ENCODE results near the gene BBOF1.
A peak's percentile ranks its signal among the peaks of the same experiment; 100 is the strongest.
"Not testable (repeated sequence)": the region's sequence is repeated elsewhere in the genome, so short reads cannot be mapped to it uniquely, and the experiment has no call there.

The BBOF1 gene, protein sequence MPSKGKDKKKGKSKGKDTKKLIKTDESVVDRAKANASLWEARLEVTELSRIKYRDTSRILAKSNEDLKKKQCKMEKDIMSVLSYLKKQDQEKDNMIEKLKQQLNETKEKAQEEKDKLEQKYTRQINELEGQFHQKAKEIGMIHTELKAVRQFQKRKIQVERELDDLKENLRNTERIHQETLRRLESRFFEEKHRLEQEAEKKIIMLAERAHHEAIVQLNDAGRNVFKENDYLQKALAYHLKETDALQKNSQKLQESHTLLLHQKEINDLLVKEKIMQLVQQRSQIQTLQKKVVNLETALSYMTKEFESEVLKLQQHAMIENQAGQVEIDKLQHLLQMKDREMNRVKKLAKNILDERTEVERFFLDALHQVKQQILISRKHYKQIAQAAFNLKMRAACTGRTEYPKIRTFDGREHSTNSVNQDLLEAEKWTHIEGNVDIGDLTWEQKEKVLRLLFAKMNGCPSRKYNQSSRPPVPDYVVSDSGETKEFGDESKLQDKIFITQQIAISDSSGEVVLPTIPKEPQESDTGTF

DNA sequence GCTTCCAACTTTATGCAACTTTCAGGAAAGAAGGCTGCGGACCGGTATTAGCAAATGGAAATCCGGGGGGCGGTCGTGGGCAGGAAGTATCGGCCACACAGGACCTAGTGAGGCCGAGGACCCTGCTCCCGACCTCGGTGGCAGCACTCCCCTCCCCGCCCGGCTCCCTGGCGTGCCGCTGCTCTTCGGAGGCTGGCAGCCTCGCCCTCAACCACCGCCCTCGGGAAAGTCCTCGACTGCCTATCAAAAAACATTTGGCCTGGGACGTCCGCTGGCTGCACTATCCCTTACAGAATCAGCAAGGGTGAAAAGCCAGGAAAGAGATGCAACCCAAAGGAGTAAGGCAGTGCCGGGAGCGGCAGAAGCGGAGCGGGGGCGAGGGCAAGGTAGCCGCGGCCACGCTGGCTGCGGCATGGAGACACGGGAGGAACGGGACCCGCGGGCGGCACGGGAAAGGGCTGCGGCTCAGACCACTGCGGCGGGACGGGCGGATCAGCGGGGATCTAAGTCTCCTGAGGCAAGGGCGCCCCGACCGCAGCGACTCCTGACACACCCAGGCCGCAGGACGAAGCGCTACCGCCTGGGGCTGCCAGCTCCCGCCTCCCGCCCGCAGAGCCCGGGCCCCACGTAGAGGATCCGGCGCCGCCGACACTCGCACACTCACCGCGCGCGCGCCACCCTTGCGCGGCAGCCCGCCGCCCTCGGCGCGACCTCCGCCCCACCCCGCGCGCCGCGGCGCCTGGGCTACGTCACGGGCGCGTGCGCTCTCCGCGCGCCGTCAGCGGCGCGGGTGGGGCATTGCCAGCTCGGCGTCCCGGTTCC is at the start of gene BBOF1, which contains the start of gene ENTPD5:
Gene BBOF1, plus strand, starts transcription at position 764 of the 822 bp plus-strand sequence. CDS start 130 bp downstream, outside the sequence.
Gene ENTPD5, minus strand, starts transcription at position 703 of the 822 bp plus-strand sequence. CDS start 31,186 bp downstream, outside the sequence.
- DNase-seq = peak; percentile 74 to 78

DNA sequence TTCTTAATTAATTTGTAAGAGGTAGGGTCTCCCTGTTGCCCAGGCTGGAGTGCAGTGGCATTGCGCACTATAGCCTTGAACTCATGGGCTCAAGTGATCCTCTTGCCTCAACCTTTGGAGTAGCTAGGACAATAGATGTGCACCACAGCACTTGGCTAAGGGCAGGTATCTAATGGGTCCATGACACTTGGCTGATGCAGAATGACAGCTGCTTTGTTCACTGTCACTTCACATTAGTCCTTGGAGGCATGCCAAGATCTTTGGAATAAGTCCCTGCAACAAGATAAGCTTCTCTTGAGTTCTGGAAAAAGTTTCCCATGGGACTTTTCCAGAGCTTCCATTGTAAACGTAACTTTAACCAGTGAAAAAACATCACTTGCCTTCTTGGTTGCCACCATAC is 45.7 kb upstream of the BBOF1 start:
- no peak for DNase-seq

DNA sequence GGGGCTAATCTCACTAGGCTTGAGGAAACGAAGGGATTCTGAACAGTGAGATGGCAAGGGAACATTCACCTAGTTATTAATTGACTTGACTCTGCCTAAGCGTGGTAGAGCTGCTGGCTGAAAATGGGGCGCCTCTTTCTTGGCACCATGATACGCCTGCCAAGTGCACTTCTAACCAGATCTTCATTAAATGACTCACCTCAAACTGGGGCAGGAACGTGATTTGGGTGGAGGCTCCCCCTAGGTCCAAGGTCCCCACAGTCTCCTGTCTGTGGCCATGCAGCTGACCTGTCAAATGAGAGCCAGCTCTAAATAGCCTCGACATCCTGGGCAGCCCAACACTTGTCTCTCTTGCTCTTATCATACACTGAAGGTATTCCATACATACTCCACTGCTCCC is 43.0 kb upstream of the BBOF1 start:
- DNase-seq = no peak

DNA sequence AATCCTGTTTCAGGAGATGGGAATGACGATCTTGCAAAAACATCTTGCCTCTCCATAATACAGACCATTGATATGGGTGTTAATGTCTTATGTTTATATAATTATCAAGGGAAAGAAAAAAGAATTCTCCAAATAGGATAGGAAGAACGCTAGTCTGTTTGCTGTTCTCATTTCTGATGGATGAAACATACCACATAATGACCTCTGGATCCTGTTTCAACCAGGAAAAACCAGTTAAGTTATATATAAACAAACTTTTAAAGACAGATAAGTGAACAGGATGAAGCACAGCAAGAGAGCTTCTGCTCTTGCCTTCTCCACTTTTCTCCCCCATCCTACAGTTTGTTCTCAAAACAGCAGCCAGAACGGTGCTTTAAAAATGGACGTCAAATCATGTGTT is 41.3 kb upstream of the BBOF1 start:
- DNase-seq = no peak

DNA sequence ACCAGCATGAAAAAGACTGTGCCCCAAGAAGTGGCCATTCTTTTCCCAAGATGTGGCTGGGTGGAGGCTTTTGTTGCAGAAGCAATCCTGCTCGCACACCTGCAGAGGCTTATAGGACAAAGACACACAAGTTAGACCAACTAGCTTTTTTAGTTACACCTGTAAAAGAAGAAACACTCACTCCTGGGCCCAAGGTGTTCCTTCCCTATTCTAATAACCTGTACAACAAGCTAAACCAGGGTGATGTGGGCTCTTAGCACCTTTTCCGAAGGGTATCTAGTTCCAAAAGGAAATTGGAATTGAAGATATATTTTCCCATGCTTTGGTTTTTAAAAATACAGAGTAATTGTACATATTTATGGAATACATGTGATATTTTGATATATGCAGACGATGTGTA is 31.1 kb upstream of the BBOF1 start:
- DNase-seq = no peak

DNA sequence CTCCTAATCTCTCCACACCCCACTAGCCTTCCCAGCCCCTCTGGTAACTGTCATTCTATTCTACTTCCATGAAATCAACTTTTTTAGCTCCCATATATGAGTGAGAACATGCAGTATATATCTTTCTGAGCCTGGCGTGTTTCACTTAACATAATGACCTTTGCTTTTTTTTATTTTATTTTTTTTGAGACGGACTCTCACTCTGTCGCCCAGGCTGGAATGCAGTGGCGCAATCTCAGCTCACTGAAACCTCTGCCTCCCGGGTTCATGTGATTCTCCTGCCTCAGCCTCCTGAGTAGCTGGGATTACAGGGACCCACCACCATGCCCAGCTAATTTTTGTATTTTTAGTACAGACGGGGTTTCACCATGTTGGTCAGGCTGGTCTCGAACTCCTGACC is 30.5 kb upstream of the BBOF1 start:
- DNase-seq = not testable (repeated sequence)

DNA sequence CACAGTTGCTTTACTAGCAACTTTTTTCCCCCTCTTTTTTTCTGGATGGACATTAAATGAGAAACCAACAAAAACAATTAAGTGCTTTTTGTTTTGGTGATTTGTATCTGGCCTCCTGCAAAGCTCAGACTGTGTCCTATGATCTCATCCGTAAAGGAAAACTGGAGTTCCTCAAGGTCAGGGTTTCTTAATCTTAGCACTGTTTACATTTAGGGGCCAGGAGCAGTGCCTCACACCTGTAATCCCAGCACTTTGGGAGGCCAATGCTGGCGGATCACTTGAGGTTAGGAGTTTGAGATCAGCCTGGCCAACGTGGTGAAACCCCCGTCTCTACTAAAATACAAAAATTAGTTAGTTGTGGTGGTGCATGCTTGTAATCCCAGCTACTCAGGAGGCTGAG is 28.1 kb upstream of the BBOF1 start:
- no peak for DNase-seq

DNA sequence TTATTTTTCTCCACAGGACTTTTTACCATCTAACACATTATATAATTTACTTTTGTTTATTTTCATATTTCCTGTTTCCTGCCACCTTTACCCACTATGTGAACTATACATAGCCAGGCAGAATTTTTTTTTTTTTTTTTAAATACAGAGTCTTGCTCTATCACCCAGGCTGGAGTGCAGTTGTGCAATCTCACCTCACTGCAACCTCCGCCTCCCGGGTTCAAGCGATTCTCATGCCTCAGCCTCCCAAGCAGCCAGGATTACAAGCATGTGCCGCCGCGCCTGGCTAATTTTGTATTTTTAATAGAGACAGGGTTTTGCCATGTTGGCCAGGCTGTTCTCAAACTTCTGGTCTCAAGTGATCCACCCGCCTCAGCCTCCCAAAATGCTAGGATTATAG is 24.2 kb upstream of the BBOF1 start:
- DNase-seq = not testable (repeated sequence)

DNA sequence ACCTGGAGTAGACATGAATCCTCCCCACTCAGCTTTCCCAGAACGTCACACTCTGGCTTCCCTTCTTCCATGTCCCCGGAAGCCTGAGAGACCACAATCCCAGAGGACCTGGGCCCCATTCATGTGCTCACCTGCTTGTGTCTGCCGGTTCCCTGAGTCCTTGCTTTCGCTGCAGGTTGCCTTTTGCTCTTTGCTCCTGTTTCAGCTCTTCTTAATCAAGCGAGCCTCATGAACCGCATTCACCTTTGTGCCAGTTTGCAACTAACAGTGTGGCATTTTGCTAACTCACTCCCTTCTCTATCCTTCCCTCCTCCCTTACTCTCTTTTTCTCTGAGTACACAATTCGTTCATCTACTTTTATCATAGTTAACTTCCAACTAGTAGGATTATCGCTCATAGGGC is 23.2 kb upstream of the BBOF1 start:
- no peak for DNase-seq

DNA sequence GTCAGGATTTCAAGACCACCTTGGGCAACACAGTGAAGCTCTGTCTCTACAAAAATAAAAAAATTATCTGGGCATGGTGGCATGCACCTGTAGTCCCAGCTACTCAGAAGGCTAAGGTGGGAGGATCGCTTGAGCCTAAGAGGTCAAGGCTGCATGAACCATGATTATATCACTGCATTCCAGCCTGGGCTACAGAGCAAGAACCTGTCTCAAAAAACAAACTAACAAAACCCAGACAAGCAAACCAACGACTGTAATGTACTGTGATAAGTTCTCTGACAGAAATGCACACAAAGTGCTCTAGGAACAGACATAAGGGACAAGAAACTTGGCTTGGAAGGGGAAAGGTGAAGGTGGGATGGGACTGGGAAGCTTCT is 22.4 kb upstream of the BBOF1 start:
- no peak for DNase-seq

DNA sequence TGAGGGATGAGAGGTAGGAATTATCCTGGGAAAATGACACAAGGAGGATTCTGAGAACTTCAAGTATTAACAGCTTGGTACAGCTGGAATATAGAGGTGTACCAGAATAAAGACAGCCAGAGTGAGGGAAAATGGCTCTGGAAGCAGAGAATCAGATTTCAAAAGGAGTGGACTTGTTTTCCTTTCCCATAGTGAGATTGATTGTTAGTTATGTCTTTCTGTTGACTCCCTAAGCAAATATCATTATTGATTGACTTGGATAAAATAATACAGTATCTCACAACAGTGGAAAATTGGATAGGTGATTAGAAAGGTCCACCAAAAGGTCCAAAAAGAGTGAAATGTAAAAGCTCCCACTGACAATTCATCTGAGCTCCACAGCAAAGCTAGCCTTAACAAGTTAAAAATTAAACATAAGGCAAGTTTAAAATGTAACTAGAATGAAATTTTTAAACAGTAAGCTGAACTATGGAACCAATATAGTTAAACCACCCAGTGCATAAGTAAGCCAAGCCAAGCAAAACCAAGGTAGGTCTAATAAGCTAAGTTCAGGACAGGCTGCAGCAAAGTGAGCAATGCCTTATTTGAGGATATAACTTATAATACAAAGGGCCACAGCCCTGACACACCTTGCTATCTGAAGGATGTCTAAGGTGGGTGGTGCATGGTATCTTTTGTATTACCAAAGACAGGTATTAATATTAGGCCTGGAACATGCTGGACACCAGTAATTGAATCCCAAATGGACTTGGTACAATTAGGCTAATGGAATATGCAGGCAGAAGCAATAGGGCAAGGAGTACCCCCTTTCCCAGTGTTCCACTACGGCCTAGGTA is 21.8 kb upstream of the BBOF1 start:
- DNase-seq = no peak

DNA sequence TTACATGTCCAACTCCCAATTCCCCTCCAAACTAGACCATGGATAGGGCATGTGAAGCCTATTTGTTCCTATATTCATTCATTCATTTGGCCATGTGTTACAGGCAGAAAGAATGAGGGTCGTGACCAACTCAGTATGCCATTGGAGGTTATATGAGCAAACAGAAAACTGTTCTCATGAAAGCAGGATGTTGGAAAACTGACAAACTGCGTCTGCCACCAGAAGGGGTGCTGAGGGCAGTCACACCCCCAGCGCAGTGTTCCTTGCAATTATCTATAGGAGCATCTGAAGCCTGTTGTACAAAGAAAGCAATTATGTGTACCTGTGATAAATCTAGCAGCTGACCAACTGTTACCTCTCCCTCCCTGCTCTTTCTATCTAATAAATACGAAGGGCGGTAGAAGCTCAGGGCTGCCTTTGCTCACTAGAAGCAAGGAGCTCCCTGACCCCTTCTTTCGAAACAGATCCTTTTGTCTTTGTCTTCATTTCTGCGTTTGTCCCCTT is 21.2 kb upstream of the BBOF1 start:
- no peak for DNase-seq

DNA sequence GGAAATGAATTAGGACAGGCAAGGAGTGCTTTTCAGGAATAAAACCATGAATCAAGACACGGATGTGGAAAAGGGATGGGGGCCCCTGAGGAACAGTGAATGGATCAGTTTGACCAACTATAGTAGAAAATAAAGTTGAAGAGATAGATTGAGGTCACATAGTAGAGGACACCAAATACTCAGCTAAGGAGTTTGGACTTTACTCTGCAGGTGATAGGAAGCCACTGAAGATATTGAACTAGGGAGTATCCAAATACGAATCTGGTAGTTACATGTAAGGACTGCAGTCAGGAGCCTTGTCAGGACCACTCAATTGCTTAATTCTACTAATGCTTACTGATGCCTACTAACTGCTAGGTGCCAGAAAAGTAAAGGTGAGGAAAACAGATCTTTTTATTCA is 20.4 kb upstream of the BBOF1 start:
- DNase-seq = no peak

DNA sequence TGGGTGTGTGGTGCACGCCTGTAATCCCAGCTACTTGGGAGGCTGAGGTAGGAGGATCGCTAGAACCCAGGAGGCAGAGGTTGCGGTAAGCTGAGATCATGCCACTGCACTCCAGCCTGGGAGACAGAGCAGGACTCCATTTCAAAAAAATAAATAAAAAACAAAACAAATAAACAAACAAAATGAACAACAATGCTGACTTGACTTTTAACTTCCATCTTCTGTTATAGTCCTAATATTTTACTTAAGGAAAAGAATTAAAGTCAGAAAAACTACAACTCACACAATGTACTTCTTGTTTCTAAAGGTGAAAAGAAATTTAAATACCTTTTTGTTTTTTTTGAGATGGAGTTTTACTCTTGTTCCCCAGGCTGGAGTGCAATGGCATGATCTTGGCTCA is 13.5 kb upstream of the BBOF1 start:
- DNase-seq = not testable (repeated sequence)

DNA sequence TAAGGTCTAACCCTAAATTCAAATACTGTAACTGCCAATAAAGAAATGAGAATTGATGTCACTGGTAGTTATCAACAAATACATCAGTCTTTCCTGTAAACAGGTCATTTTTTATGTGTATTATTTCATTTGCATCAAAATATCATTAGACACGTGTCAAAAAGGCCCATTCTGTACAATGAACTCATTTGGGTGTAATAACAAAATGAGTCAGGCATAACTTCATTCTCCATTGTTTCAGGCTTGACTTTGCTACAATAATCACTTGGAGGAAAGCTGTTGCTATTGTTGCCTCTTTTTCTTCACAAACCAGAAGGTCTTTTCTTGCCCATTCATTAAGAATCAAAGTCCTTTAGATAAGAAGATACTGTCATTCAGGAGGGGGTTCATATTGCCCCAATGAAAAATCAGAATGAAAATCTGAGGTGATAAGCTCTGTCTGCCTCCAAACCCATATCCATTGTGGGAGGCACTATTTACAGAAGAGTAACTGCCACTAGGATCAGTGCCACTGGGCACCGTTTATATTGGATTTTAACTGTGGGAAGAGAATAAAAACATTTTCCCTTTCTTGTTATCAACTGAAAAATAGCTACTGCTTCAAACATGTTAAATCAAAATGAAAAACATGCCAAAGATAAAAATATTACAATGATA is 10.2 kb upstream of the BBOF1 start:
- no peak for DNase-seq

DNA sequence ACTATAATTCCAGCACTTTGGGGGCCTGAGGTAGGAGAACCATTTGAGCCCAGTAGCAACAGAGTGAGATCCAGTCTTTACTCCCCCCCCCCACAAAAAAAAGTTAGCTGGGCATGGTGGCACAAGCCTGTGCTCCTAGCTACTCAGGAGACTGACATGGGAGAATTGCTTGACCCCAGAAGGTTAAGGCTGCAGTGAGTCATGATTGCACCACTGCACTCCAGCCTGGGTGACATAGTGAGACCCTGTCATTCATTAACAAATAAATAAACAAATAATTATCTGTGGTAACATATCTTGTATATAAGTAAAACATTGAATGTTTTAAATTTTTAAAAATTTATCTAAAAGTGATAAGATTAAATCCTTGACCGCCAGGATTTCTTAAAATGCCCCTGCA is 4.8 kb upstream of the BBOF1 start:
- DNase-seq = no peak

DNA sequence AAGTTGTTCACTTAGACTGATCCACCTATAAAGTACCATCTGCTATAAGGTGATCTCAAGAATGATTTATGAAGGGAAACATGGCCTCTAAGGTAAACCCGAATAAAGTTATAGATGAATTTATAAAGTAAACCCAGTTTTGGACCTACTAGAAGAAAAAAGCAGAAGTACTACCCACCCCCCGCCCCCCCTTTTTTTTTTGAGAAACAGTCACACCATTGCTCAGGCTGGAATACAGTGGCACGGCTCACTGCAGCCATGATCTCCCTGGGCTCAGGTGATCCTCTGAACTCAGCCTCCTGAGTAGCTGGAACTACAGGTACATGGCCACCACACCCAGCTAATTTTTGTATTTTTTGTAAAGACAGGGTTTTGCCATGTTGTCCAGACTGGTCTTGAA is 4.0 kb upstream of the BBOF1 start:
- DNase-seq = no peak

DNA sequence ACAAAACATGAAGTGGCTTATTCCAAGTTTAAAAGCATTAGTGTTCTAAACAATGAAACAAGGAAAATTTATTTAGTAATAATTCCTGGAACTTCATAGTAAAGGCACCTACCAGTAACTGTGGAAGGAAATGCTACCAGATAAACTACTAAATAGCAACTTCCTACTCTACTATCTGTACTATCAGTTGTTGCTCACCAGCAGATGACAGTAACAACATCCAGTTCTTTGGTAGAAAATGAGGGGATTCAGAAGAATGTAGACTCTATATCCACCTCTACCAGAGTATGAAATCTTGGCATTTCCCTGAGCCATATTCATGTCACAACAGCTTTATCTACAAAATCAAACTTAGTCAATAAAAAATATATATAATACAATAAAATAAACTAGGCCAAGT is 3.2 kb upstream of the BBOF1 start:
- no peak for DNase-seq

DNA sequence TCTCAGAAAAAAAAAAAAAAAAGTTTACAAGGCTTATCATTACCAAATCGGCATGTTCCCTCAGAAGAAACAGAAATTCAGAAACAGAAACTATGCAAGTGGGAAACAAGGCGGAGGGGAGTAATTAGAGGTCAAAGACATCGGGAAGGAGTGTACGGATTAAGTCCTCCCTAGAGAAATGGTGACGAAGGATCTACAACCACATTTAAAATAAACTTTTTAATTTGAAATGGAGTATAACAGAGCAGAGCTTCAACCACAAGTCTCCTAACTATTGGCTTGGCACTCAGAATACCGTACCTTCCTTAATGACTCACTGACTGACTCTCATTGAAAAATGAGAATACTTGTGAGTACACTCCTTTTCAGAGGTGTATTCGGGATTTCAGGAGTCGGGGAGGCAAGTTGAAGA is 969 bp upstream of the BBOF1 start:
- DNase-seq = no peak

DNA sequence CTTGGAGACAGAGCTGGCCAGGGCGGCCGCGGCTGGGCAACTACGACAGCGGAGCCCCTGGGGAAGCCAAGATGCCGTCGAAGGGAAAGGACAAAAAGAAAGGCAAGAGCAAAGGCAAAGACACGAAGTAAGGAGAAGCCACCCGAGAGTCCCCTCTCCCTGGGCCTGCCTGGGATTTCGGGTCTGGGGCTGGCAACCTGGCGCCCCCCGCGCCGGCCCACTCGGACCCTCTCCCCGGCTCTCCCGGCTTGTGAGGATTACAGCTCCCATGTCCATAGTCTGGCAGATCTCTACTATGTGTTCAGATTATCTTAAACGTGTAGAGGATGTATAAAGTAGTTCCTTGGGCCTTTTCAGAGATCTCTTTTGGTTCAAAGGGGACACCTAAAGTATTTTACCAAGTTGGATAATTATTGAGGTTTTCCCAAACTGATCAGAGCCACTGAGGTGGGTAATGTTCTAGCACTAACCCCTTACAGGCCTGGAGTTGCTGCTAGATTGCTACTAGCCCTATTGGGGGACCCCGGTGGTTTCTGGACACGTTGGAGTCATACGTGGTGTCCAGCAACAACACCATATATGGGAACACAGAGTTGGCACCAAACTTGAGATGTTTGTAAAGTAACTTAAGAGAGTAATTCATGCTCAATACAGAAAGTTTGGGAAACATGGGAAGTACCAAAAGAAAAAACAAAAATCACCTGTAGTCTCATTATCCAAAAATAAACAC is 424 bp downstream of the BBOF1 start:
- no peak for DNase-seq

DNA sequence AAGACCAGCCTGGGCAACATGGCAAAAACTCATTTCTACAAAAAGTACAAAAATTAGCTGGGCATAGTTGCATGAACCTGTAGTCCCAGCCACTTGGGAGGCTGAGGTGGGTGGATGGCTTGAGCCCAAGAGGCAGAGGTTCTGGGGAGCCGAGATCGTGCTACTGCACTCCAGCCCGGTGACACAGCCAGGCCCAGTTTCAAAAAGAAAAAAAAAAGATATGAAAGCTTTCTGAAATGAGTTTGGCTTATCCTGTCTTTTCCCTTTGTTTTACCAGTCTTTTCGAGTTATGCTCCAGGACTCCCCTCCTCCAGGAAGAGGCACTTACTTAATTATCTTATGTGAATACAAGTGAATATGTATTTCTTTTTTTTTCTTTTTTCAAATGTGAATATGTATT is 3.2 kb downstream of the BBOF1 start:
- no peak for DNase-seq

All from activated CD4-positive, alpha-beta T cell treated with anti-CD3 and anti-CD28 coated beads, Interleukin-2, amount 50 U/mL, for 4 hours (primary cell).